Hepatocyte (in vitro differentiated cells): ENCODE measurements around the gene TUT7.

Source experiments
- CTCF ChIP-seq: fragments of 200-600 bp; sonication (generic); IDR thresholded peaks from 2 replicates; pipeline ENCODE4 v1.5.1; 2016; ENCODE audit warnings: antibody characterized with exemption, mild to moderate bottlenecking; ENCODE audit not compliant: poor library complexity
- EZH2 ChIP-seq: fragments of 200-600 bp; sonication (generic); IDR thresholded peaks from 2 replicates; pipeline ENCODE4 v1.6.1; 2016; ENCODE audit warnings: antibody characterized with exemption, mild to moderate bottlenecking, borderline replicate concordance
- EZH2phosphoT487 ChIP-seq: fragments of 200-600 bp; sonication (generic); IDR thresholded peaks from one replicate; pipeline ENCODE4 v1.6.1; 2018; ENCODE audit warnings: antibody characterized with exemption, mild to moderate bottlenecking, low read depth, moderate library complexity; ENCODE audit not compliant: unreplicated experiment, severe bottlenecking

- TF ChIP-seq CTCF (no peak), EZH2phosphoT487 (no peak), EZH2 (no peak)
Measured at GRCh38 chr9:86279839-86280238, 74.4 kb downstream of the TUT7 start.
